COLO668 (cell line): ENCODE data around the gene GYG1.
"Not testable (repeated sequence)": the region's sequence is repeated elsewhere in the genome, so short reads cannot be mapped to it uniquely, and the experiment has no call there.

ENCODE experiments used
- DNase-seq: peaks from one replicate; lab custom pipeline; 2025; ENCODE audit not compliant: unreplicated experiment; lab: John Stamatoyannopoulos, UW

The GYG1 gene

GRCh38 chr3:148987551-148987950 lies 3.8 kb upstream of the GYG1 start:
- not testable (repeated sequence) for DNase-seq

GRCh38 chr3:148990236-148990635 lies 1.1 kb upstream of the GYG1 start:
- no peak for DNase-seq

- DNase-seq = peak; percentile 45
Observed at GRCh38 chr3:148992027-148992634, 791 bp downstream of the GYG1 start.

GRCh38 chr3:148992635-148993255 lies 1.4 kb downstream of the GYG1 start:
- peak; percentile 4 for DNase-seq

- DNase-seq = no peak
Observed at GRCh38 chr3:148997623-148998022, 6.3 kb downstream of the GYG1 start.

- no peak for DNase-seq
Observed at GRCh38 chr3:148998297-148998696, 7.0 kb downstream of the GYG1 start.

GRCh38 chr3:148998715-148999423 lies 7.5 kb downstream of the GYG1 start:
- DNase-seq = peak; percentile 2

GRCh38 chr3:148999806-149000205 lies 8.5 kb downstream of the GYG1 start:
- no peak for DNase-seq

GRCh38 chr3:149000206-149000745 lies 8.9 kb downstream of the GYG1 start:
- DNase-seq = no peak

GRCh38 chr3:149001727-149002126 lies 10.4 kb downstream of the GYG1 start:
- DNase-seq = no peak

GRCh38 chr3:149003653-149004305 lies 12.4 kb downstream of the GYG1 start:
- DNase-seq = peak; percentile 46

- peak; percentile 73 for DNase-seq
Observed at GRCh38 chr3:149004622-149005021, 13.3 kb downstream of the GYG1 start.

- DNase-seq = no peak
Observed at GRCh38 chr3:149005416-149005815, 14.1 kb downstream of the GYG1 start.

- no peak for DNase-seq
Observed at GRCh38 chr3:149007567-149008257, 16.4 kb downstream of the GYG1 start.

- DNase-seq = no peak
Observed at GRCh38 chr3:149009732-149010131, 18.4 kb downstream of the GYG1 start.

GRCh38 chr3:149010504-149010951 lies 19.2 kb downstream of the GYG1 start:
- no peak for DNase-seq

GRCh38 chr3:149010966-149011365 lies 19.6 kb downstream of the GYG1 start:
- no peak for DNase-seq

GRCh38 chr3:149011676-149012075 lies 20.3 kb downstream of the GYG1 start:
- no peak for DNase-seq

GRCh38 chr3:149013726-149014125 lies 22.4 kb downstream of the GYG1 start:
- no peak for DNase-seq

GRCh38 chr3:149015393-149015792 lies 24.1 kb downstream of the GYG1 start:
- no peak for DNase-seq

- no peak for DNase-seq
Observed at GRCh38 chr3:149016242-149016641, 24.9 kb downstream of the GYG1 start.
